Spleen (tissue), 11 donors: ENCODE measurements around the gene PRKCE. TPM values are rescaled to one million over a fixed set of nuclear protein-coding genes. Genes with fewer than 3 reads are reported as not detected.

Experiments
- DNase-seq: peaks from one replicate; pipeline ENCODE4 v3.0.0-alpha.2; 2020
- H3K27ac ChIP-seq, 8 donors: fragments of 200-600 bp; sonication (generic) in 7 of 8; 1 replicate in 4 of 8; 2 replicates in 4 of 8; pipeline versions ENCODE4 v1.5.0 to v1.8.0; 2016 to 2021; ENCODE audit warnings: inconsistent platforms in 4 of 8, mild to moderate bottlenecking in 4 of 8, moderate library complexity in 1 of 8
- H3K27me3 ChIP-seq, 7 donors: fragments of 200-600 bp; sonication (generic) in 6 of 7; replicated peaks in 1 of 7; 1 replicate in 4 of 7; 2 replicates in 3 of 7; pipeline versions ENCODE4 v1.5.0 to v1.8.0; 2016 to 2021; ENCODE audit warnings: inconsistent platforms in 3 of 7, mild to moderate bottlenecking in 1 of 7
- H3K36me3 ChIP-seq, 6 donors: fragments of 200-600 bp; sonication (generic) in 5 of 6; 1 replicate in 4 of 6; 2 replicates in 2 of 6; pipeline versions ENCODE4 v1.5.0 to v1.8.0; 2016 to 2021; ENCODE audit warnings: inconsistent platforms in 2 of 6
- H3K4me1 ChIP-seq, 6 donors: fragments of 200-600 bp; sonication (generic) in 5 of 6; 1 replicate in 3 of 6; 2 replicates in 3 of 6; pipeline versions ENCODE4 v1.5.0 to v1.8.0; 2016 to 2021; ENCODE audit warnings: inconsistent platforms in 3 of 6
- H3K4me3 ChIP-seq, 8 donors: fragments of 200-600 bp; sonication (generic) in 7 of 8; 1 replicate in 4 of 8; 2 replicates in 4 of 8; pipeline versions ENCODE4 v1.5.0 to v1.8.0; 2016 to 2021; ENCODE audit warnings: inconsistent platforms in 4 of 8, mild to moderate bottlenecking in 4 of 8, moderate library complexity in 2 of 8
- H3K9me3 ChIP-seq, 8 donors: fragments of 200-600 bp; sonication (generic) in 7 of 8; 1 replicate in 4 of 8; 2 replicates in 4 of 8; pipeline versions ENCODE4 v1.5.0 to v1.8.0; 2016 to 2021; ENCODE audit warnings: inconsistent platforms in 4 of 8
- POLR2A ChIP-seq, 3 donors: fragments of 450-650 bp; IDR thresholded peaks; one replicate each; pipeline ENCODE4 v1.5.1; 2017; ENCODE audit warnings: antibody characterized with exemption in 3 of 3, mild to moderate bottlenecking in 1 of 3
- POLR2AphosphoS5 ChIP-seq, 3 donors: sonication (generic); formaldehyde crosslinking; IDR thresholded peaks; one replicate each; pipeline ENCODE4 v1.5.1; 2017; ENCODE audit warnings: antibody characterized with exemption in 3 of 3
- WGBS, 5 donors: extraction: QIAGEN DNeasy Blood & Tissue Kit in 3 of 5; methylation state at CpG; one replicate each; pipeline versions ENCODE4 v1.1.5 to v1.1.7; 2013 to 2018; 5-methylcytosine and 5-hydroxymethylcytosine counted together
- intact Hi-C: fragments of 100-400 bp; cut with DNase I; formaldehyde crosslinking; loops from one replicate; pipeline ENCODE4 v1.15.0; 2023; ENCODE audit warnings: low total_unique reads
- polyA plus RNA-seq, 3 donors: library from polyadenylated mRNA; stranded (reverse); fragments of 200-250 nt; gene quantifications; one replicate each; pipeline ENCODE4 v1.2.1, GENCODE V29; 2013
- total RNA-seq, 7 donors: library from RNA; depleted of rRNA in 3 of 7; stranded (reverse); fragments of >200 nt in 3 of 7; fragmentation: NEBNext Ultra II Directional in 4 of 7; extraction: Animal tissue kit (Norgen Biotek cat#: 25700) in 4 of 7; gene quantifications; one replicate each; pipeline versions ENCODE4 v1.1.0 to v1.2.1, GENCODE V29; 2016 to 2021
- TF ChIP-seq, protein P1 (sequence below), 11 experiments: fragments of 200-600 bp in 7 of 11; fragments of 450-650 bp in 4 of 11; sonication (generic) in 4 of 11; IDR thresholded peaks in 8 of 11; conservative IDR thresholded peaks in 3 of 11; 1 replicate in 7 of 11; 2 replicates in 4 of 11; pipeline versions ENCODE4 v1.4.0 to v1.8.0; 2016 to 2021; ENCODE audit warnings: antibody characterized with exemption in 11 of 11, inconsistent platforms in 4 of 11, mild to moderate bottlenecking in 1 of 11
- donor health status: healthy with polysubstance abuse.
- donor health status: DM: no; HTN: no; CAD: no; lungs with moderate emphysema.
- donor health status: DM: no; HTN: no; CAD: no.
- donor health status: Bipolar disorder and iron deficiency.
- donor health status: healthy.
- donor health status: DM: no; HTN: no; CAD: no.
- donor health status: DM: yes; HTN: yes; CAD: no.

PRKCE gene
- total and polyA plus RNA-seq, 10 donors, result 2.5 to 43.6 (median 18.8) TPM

DNA sequence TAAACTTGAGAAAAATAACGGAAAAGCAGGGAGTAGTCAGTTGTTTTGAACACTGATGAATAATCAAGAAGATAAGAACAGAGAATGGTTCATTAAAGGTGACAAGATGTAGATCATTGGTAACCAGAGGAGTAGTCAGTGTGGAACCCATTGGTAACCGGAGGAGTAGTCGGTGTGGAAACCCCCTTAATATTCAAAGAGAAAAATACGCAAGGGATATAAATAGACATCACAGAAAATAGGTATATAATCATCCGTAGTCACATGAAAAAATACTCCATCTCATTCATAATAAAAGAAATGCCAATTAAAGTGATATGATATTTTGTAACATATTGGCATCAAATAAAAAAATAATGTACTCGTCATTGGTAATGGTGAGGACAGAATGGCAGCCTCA lies 575.1 kb downstream of the PRKCE start:
- Histone ChIP-seq H3K36me3 (no peaks in the 10 kb centered on the region), H3K4me3 (no peak overlapping the region), H3K27ac (no peak overlapping the region), H3K4me1 (peaks cover 7 to 36% (median 17%) of the 10 kb centered on the region in 6 donors), H3K27me3 (no peaks in the 10 kb centered on the region), H3K9me3 (no peaks in the 10 kb centered on the region)
- TF ChIP-seq POLR2A (IDR thresholded peaks at IDR 0.05), result no peak
- intact Hi-C loops, result no loop called here
- DNase-seq, result no peak
- 78 to 92% (median 84%) methylated on average over 6 of the region's 6 CpGs for WGBS, 5 donors

DNA sequence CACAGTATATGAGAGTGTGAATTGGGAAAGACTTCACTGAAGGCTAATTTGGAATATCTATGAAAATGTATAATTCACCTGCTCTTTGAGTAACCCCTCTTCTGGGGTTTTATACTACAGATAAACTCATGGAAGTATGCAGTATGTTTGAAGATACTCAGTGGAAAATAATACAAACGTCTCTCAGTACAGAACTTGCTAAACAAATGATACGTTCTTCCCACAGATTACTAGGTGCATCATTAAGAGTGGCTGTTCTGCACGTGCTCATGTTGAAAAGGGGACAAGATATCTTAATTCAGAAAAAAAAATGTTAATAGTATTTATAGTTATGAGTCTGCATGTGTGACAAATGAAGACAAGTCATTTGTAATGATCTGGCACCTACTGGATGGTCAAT lies 575.5 kb downstream of the PRKCE start:
- 75 to 84% (median 80%) methylated on average over 3 of the region's 3 CpGs for WGBS, 5 donors
- DNase-seq, result no peak
- intact Hi-C loops, result no loop called here
- Histone ChIP-seq H3K27me3 (no peaks in the 10 kb centered on the region), H3K27ac (no peak overlapping the region), H3K9me3 (no peaks in the 10 kb centered on the region), H3K4me3 (no peak overlapping the region), H3K4me1 (peaks cover 7 to 36% (median 17%) of the 10 kb centered on the region in 6 donors), H3K36me3 (no peaks in the 10 kb centered on the region)
- TF ChIP-seq, protein P1, sequence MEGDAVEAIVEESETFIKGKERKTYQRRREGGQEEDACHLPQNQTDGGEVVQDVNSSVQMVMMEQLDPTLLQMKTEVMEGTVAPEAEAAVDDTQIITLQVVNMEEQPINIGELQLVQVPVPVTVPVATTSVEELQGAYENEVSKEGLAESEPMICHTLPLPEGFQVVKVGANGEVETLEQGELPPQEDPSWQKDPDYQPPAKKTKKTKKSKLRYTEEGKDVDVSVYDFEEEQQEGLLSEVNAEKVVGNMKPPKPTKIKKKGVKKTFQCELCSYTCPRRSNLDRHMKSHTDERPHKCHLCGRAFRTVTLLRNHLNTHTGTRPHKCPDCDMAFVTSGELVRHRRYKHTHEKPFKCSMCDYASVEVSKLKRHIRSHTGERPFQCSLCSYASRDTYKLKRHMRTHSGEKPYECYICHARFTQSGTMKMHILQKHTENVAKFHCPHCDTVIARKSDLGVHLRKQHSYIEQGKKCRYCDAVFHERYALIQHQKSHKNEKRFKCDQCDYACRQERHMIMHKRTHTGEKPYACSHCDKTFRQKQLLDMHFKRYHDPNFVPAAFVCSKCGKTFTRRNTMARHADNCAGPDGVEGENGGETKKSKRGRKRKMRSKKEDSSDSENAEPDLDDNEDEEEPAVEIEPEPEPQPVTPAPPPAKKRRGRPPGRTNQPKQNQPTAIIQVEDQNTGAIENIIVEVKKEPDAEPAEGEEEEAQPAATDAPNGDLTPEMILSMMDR (IDR thresholded peaks at IDR 0.05 in 8 of 11, conservative IDR thresholded peaks at IDR 0.05 in 3 of 11), result no peak

DNA sequence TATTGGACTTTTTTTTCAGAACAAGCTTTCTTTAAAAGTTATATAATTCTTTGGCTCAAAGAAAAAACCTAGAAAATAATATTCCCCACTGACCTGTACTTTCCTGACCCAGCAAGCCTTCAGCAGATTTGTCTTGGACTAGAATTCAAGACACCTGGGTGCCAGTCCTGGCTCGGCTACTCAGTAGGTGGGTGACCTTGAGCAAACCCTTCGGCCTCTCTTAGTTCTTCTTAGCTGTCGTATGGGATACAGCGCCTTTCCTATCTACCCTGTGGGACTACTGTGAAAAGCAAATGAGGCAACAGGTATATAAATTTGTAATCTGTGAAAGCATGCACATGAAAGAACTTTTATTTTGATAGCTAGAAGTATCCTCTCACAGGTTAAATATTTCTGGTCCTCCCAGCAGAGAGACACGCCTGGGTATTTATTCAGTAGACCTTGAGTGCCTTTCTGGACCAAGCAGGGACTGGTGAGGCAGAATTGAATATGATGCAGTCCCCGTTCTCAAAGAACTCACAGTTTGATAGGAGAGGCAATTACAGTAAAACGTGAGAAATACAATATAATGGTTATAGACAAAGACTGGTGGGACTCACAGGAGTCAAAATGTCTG lies 576.3 kb downstream of the PRKCE start:
- intact Hi-C loops, result no loop called here

DNA sequence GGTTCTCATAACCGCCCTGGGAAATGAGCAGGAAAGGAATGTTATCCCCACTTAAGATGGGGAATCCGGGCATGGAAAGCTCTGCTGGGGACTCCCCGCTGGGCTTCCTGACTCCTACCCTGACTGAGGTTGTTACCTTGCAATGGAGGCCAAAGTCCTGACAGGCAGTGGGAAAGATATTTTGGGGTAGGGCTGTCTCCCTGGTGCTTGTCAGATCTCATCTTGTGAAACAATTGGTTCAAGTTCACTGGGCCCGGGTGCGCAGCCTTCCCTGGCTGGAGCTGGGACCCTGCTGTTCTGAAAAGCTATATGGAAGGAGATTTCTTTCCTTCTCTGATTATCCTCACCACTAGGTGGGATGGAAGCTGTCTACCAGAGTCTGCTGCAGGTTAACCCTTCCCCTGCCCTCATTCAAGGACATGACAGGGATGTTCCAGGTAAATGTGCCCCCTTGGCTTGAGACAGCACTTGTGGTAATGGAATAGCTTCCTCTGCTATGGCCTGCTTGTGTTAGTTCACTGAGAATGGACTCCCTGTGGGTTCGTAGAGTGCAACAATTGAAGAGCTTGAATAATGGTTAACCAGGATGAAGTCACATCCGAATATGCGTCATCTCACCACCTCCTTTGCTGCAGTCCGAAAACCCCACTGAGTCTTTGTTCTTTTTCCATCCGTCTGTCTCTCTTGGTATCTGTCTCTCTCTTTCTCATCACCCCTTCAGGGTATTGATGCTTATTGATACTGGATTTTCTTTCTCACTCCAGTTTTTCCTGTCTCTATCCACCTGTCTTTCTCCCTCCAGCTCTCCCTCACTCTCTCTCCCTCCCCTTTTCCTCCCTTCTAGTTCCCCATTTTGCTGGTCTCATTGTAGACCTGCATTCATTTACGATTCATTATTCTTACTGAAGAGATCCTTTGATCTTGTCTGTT lies 577.9 kb downstream of the PRKCE start:
- H3K27me3 ChIP-seq, result no peaks in the 10 kb centered on the region
- H3K9me3 ChIP-seq, result no peaks in the 10 kb centered on the region
- peak; percentile 49 for DNase-seq
- H3K4me3 ChIP-seq, result no peak overlapping the region
- 72 to 77% (median 74%) methylated on average over 11 of the region's 11 CpGs for WGBS, 5 donors
- peaks cover 7 to 31% (median 17%) of the 10 kb centered on the region in 6 donors for H3K4me1 ChIP-seq
- H3K36me3 ChIP-seq, result no peaks in the 10 kb centered on the region
- H3K27ac ChIP-seq, result peak overlapping the region in 1 of 8 donors; percentile 50
- no peak for TF ChIP-seq POLR2AphosphoS5 (IDR thresholded peaks at IDR 0.05)
- TF ChIP-seq POLR2A (IDR thresholded peaks at IDR 0.05), result no peak
- TF ChIP-seq, protein P1 (IDR thresholded peaks at IDR 0.05 in 8 of 11, conservative IDR thresholded peaks at IDR 0.05 in 3 of 11), result no peak
- intact Hi-C loops, result no loop called here

More for the DNA sequence above, 576.3 kb downstream of the PRKCE start:
- WGBS, 5 donors, result 76 to 96% (median 92%) methylated on average over 7 of the region's 7 CpGs
- no peak for TF ChIP-seq POLR2A (IDR thresholded peaks at IDR 0.05)
- Histone ChIP-seq H3K36me3 (no peaks in the 10 kb centered on the region), H3K4me3 (no peak overlapping the region), H3K9me3 (no peaks in the 10 kb centered on the region), H3K27me3 (no peaks in the 10 kb centered on the region), H3K4me1 (peaks cover 7 to 36% (median 17%) of the 10 kb centered on the region in 6 donors), H3K27ac (no peak overlapping the region)
- no peak for DNase-seq

DNA sequence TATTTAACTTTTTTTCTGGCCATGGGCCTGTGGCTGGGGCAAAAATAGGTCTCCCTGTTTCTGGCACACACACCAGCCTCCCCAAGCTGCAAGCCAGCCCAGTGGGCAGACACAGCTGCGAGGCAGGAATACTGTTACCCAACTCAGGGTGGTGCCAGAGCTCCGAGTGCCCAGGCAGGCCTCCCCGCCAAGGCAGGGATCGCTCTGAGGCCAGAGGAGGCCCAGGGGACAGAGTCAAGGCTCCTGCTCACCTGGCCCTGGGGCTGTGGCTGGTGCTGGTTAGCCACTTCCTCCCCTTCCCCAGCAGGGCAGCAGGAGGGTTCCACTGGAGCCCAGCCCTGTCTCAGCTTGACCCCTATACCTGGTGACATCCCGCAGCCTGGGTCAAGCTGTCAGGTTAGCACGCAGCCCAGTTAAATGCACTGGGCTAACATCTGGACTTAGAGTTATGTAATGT lies 578.7 kb downstream of the PRKCE start:
- peak; percentile 78 for DNase-seq
- no peaks in the 10 kb centered on the region for H3K27me3 ChIP-seq
- no peak overlapping the region for H3K4me3 ChIP-seq
- H3K27ac ChIP-seq, result peak overlapping the region in 1 of 8 donors; percentile 25
- intact Hi-C loops, result no loop called here
- no peaks in the 10 kb centered on the region for H3K9me3 ChIP-seq
- TF ChIP-seq, protein P1 (IDR thresholded peaks at IDR 0.05 in 8 of 11, conservative IDR thresholded peaks at IDR 0.05 in 3 of 11), result no peak
- TF ChIP-seq POLR2A (IDR thresholded peaks at IDR 0.05), result no peak
- TF ChIP-seq POLR2AphosphoS5 (IDR thresholded peaks at IDR 0.05), result no peak
- WGBS, 5 donors, result 44 to 52% (median 50%) methylated on average over 1 to 6 of the region's 6 CpGs
- no peaks in the 10 kb centered on the region for H3K36me3 ChIP-seq
- H3K4me1 ChIP-seq, result peaks cover 2 to 25% (median 14%) of the 10 kb centered on the region in 6 donors
